OCI-LY3 (cell line): ENCODE measurements around the gene SELENOO.

Source experiments
- H2AFZ ChIP-seq: fragments of 200-600, 300-600 bp; shearing (Covaris generic); 2 replicates; pipeline ENCODE4 v1.6.0; 2014; ENCODE audit warnings: antibody characterized with exemption, low read depth, low read length
- H3K27ac ChIP-seq: fragments of 200-600, 300-600 bp; sonication (generic); 2 replicates; pipeline ENCODE4 v1.5.1; 2014; ENCODE audit warnings: mild to moderate bottlenecking, low read length, moderate library complexity, mixed read lengths
- H3K27me3 ChIP-seq: fragments of 200-600, 300-600 bp; sonication (generic); 2 replicates; pipeline ENCODE4 v1.6.1; 2014; ENCODE audit warnings: low read depth, low read length, mixed read lengths
- H3K36me3 ChIP-seq: fragments of 200-600, 300-600 bp; sonication (generic); replicated peaks from 2 replicates; pipeline ENCODE3; 2014; ENCODE audit warnings: low read depth, low read length, mixed read lengths
- H3K4me1 ChIP-seq: fragments of 300-600, 200-600 bp; sonication (generic); 2 replicates; pipeline ENCODE4 v1.6.1; 2014; ENCODE audit warnings: low read length, mixed read lengths
- H3K4me2 ChIP-seq: fragments of 200-600, 300-600 bp; sonication (generic); 2 replicates; pipeline ENCODE4 v1.6.1; 2014; ENCODE audit warnings: low read length, mixed read lengths
- H3K4me3 ChIP-seq: fragments of 300-600, 200-600 bp; sonication (generic); 2 replicates; pipeline ENCODE4 v1.5.1; 2014; ENCODE audit warnings: antibody characterized with exemption, mild to moderate bottlenecking, low read length, moderate library complexity
- H3K79me2 ChIP-seq: fragments of 300-600, 200-600 bp; shearing (Covaris generic); 2 replicates; pipeline ENCODE4 v1.6.1; 2014; ENCODE audit warnings: mild to moderate bottlenecking, low read length, mixed read lengths
- H3K9ac ChIP-seq: fragments of 300-600, 200-600 bp; shearing (Covaris generic); 2 replicates; pipeline ENCODE4 v1.6.0; 2014; ENCODE audit warnings: mild to moderate bottlenecking, low read length, moderate library complexity
- H3K9me3 ChIP-seq: fragments of 200-600, 300-600 bp; shearing (Covaris generic); 2 replicates; pipeline ENCODE4 v1.6.1; 2014; ENCODE audit warnings: low read length, mixed read lengths; ENCODE audit not compliant: insufficient read depth
- H4K20me1 ChIP-seq: fragments of 200-600, 300-600 bp; sonication (generic); 2 replicates; pipeline ENCODE4 v1.6.1; 2016; ENCODE audit warnings: low read length, mixed read lengths; ENCODE audit not compliant: insufficient read depth
- CTCF ChIP-seq: fragments of 200-600, 300-600 bp; sonication (generic); IDR thresholded peaks from 2 replicates; pipeline ENCODE4 v1.5.1; 2014; ENCODE audit warnings: antibody characterized with exemption, low read length, low read depth
- EZH2phosphoT487 ChIP-seq: fragments of 200-600 bp; shearing (Covaris generic); IDR thresholded peaks from 2 replicates; pipeline ENCODE4 v1.6.1; 2018; ENCODE audit warnings: antibody characterized with exemption, mixed run types, low read depth

Gene SELENOO

GRCh38 chr22:50226875-50227165 is 26.0 kb downstream of the SELENOO start:
- Histone ChIP-seq H3K79me2 (no peaks in the 10 kb centered on the region), H4K20me1 (no peaks in the 10 kb centered on the region), H3K9ac (no peak overlapping the region), H3K4me1 (no peaks in the 10 kb centered on the region), H3K27me3 (no peaks in the 10 kb centered on the region), H3K4me2 (no peak overlapping the region), H3K36me3 (peaks cover 2% of the 10 kb centered on the region), H3K4me3 (no peak overlapping the region), H3K27ac (no peak overlapping the region), H2AFZ (no peak overlapping the region), H3K9me3 (no peaks in the 10 kb centered on the region)
- TF ChIP-seq CTCF, result no peak
- TF ChIP-seq EZH2phosphoT487, result no peak

- no peak overlapping the region for H3K27ac ChIP-seq
- no peak overlapping the region for H3K9ac ChIP-seq
- H4K20me1 ChIP-seq, result no peaks in the 10 kb centered on the region
- no peak for TF ChIP-seq EZH2phosphoT487
- TF ChIP-seq CTCF, result no peak
- H3K4me3 ChIP-seq, result no peak overlapping the region
- no peaks in the 10 kb centered on the region for H3K9me3 ChIP-seq
- H3K36me3 ChIP-seq, result peaks cover 2% of the 10 kb centered on the region
- H2AFZ ChIP-seq, result no peak overlapping the region
- H3K27me3 ChIP-seq, result no peaks in the 10 kb centered on the region
- no peaks in the 10 kb centered on the region for H3K79me2 ChIP-seq
- no peak overlapping the region for H3K4me2 ChIP-seq
- H3K4me1 ChIP-seq, result no peaks in the 10 kb centered on the region
These were observed 26.9 kb downstream of the SELENOO start for GRCh38 chr22:50227579-50228215.

- Histone ChIP-seq H3K36me3 (peaks cover 2% of the 10 kb centered on the region), H3K79me2 (no peaks in the 10 kb centered on the region), H3K4me2 (no peak overlapping the region), H3K27me3 (no peaks in the 10 kb centered on the region), H3K27ac (no peak overlapping the region), H3K9me3 (no peaks in the 10 kb centered on the region), H3K9ac (no peak overlapping the region), H3K4me1 (no peaks in the 10 kb centered on the region), H3K4me3 (no peak overlapping the region), H4K20me1 (no peaks in the 10 kb centered on the region), H2AFZ (no peak overlapping the region)
- TF ChIP-seq EZH2phosphoT487 (no peak), CTCF (no peak)
These were observed 27.6 kb downstream of the SELENOO start for GRCh38 chr22:50228366-50228765.

GRCh38 chr22:50229370-50229769 is 28.6 kb downstream of the SELENOO start:
- H3K4me3 ChIP-seq, result no peak overlapping the region
- TF ChIP-seq CTCF (no peak), EZH2phosphoT487 (no peak)
- peaks cover 2% of the 10 kb centered on the region for H3K36me3 ChIP-seq
- H4K20me1 ChIP-seq, result no peaks in the 10 kb centered on the region
- no peaks in the 10 kb centered on the region for H3K27me3 ChIP-seq
- no peak overlapping the region for H3K4me2 ChIP-seq
- H3K27ac ChIP-seq, result no peak overlapping the region
- no peak overlapping the region for H2AFZ ChIP-seq
- no peak overlapping the region for H3K9ac ChIP-seq
- peaks cover 4% of the 10 kb centered on the region for H3K79me2 ChIP-seq
- H3K4me1 ChIP-seq, result no peaks in the 10 kb centered on the region
- no peaks in the 10 kb centered on the region for H3K9me3 ChIP-seq
